Fibroblast of the aortic adventitia (primary cell): ENCODE results near the gene CHAD. TPM values are rescaled to one million over a fixed set of nuclear protein-coding genes. Genes with fewer than 3 reads are reported as not detected.

ENCODE experiments used
- DNase-seq: peaks from one replicate; pipeline ENCODE4 v3.0.0-alpha.2; 2010; ENCODE audit warnings: low read depth
- H3K4me3 ChIP-seq: 2 replicates; pipeline ENCODE4 v1.5.1; 2011; ENCODE audit warnings: low read depth, mild to moderate bottlenecking, control low read depth, low read length, moderate library complexity
- CTCF ChIP-seq: IDR thresholded peaks from 2 replicates; pipeline ENCODE4 v1.5.1; 2011; ENCODE audit warnings: mild to moderate bottlenecking, low read length, control low read depth, inconsistent platforms; ENCODE audit not compliant: insufficient read depth
- total RNA-seq: library from RNA; depleted of rRNA; stranded (reverse); fragments of >200 nt; gene quantifications from 2 replicates; pipeline ENCODE4 v1.2.3, GENCODE V29; 2012; ENCODE audit warnings: low replicate concordance

Gene CHAD
- not detected in 2 replicates for total RNA-seq

- no peak for TF ChIP-seq CTCF
- H3K4me3 ChIP-seq, result peak within 1 kb of the TSS; percentile 9
- no peak for DNase-seq
Measured at GRCh38 chr17:50468304-50469207, at the start of gene CHAD. TSS of gene CHAD (minus strand) at chr17:50468880. CDS start at chr17:50468813, 67 bp downstream.

GRCh38 chr17:50517504-50518383 lies 49.1 kb upstream of the CHAD start:
- DNase-seq, result no peak
- no peak for TF ChIP-seq CTCF
- H3K4me3 ChIP-seq, result no peak overlapping the region

GRCh38 chr17:50517011-50517410 lies 48.3 kb upstream of the CHAD start:
- DNase-seq, result no peak
- TF ChIP-seq CTCF, result no peak
- H3K4me3 ChIP-seq, result no peak overlapping the region

- TF ChIP-seq CTCF, result no peak
- peak; percentile 35 for DNase-seq
- H3K4me3 ChIP-seq, result no peak overlapping the region
Measured at GRCh38 chr17:50514936-50515702, 46.4 kb upstream of the CHAD start.

GRCh38 chr17:50514388-50514787 lies 45.7 kb upstream of the CHAD start:
- DNase-seq, result no peak
- no peak for TF ChIP-seq CTCF
- no peak overlapping the region for H3K4me3 ChIP-seq

GRCh38 chr17:50513495-50513894 lies 44.8 kb upstream of the CHAD start:
- no peak for DNase-seq
- TF ChIP-seq CTCF, result no peak
- no peak overlapping the region for H3K4me3 ChIP-seq
